ENCODE measurements around the gene ZCCHC24.

Gene ZCCHC24

DNA sequence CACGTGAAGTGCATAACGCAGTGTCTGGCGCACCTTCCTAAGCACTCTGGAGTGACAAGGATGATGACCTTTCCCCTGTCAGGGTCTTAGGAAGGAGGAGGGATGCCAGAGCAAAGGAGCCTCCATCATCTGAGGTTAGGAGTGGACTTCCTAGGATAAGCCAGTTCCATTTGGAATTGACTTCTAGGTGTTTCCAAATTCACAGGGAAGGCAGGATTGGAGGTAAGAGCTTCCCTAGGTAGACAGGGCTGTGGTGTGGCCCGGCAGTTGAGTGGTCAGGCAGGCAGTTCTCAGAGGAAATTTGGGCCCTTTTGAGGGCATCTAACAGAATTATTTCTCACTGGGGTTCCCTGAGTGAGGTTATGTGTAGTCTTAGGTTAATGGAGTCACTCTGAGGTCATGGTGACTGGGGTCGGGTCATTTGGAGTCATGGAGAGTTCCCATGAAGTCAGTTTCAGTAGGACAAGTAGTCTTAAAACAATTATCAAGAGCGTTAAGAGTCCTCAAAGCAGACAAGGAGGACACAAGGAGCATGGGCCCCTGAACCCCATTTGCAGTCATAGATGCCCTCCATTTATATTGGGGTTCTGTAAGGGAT, 89.9 kb downstream of the ZCCHC24 start:
- DNase-seq = no peak

DNA sequence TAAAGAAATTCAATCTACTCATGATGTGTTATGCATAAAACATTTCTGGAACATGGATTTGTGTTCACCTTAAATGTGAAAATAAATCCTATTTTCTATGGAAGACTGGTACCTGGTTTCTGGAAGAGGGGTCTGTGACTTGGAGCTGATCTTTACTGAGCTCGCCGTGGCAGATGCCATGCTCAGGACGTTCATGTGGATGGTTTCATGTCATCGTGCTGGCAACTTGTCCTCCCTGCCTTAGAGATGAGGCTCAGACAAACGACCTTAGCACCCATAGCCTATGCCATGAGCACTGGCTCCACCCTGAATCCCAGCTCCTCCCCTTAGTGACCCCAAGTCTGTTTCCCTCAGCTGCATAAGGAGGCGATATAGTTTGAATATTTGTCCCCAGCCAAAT, 90.8 kb downstream of the ZCCHC24 start:
- DNase-seq = no peak

GRCh38 chr10:79354141-79354540, 91.3 kb downstream of the ZCCHC24 start:
- no peak for DNase-seq

GRCh38 chr10:79353726-79354125, 91.7 kb downstream of the ZCCHC24 start:
- DNase-seq = no peak

- no peak for DNase-seq
Measured at GRCh38 chr10:79353000-79353406, 92.4 kb downstream of the ZCCHC24 start.

- no peak for DNase-seq
Measured at GRCh38 chr10:79352035-79352877, 93.2 kb downstream of the ZCCHC24 start.

GRCh38 chr10:79351332-79351731, 94.1 kb downstream of the ZCCHC24 start:
- no peak for DNase-seq

DNA sequence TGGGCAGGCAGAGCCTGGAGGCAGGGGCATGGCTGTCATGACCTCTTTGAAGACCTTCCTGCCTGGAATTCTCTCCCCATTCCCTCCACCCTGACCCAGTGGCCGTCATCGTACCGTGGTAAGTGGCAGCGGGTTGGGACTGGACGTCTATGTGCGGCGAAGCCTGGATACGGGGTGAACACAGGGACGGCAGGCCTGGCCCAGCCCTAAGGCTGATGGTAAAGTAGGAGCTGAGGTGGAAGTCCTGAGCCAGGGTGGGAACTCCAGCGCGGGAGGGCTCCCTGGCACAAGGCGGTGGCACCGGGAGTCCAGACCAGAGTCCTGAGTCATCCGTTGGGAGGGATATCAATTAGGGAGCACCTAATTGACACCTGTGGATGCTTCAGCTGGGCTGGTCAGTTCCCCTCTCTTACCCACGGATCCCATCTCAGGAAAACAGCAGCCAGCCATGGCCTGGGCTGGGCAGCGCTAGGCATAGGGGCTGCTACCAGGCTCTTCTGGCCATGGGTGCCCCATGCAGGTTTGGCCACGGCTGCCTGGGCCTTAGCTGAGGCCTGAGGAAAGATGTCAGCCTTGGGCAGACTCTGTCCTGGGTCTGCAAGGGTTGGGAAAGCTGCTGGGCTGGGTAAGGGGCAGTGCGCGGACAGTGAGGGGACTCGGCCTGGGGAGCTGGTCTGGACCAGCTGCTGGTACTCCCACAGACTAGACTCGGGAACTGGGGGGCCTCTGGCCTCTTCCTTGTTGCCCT, 94.8 kb downstream of the ZCCHC24 start:
- no peak for DNase-seq

- DNase-seq = no peak
Measured at GRCh38 chr10:79349766-79350406, 95.5 kb downstream of the ZCCHC24 start.

DNA sequence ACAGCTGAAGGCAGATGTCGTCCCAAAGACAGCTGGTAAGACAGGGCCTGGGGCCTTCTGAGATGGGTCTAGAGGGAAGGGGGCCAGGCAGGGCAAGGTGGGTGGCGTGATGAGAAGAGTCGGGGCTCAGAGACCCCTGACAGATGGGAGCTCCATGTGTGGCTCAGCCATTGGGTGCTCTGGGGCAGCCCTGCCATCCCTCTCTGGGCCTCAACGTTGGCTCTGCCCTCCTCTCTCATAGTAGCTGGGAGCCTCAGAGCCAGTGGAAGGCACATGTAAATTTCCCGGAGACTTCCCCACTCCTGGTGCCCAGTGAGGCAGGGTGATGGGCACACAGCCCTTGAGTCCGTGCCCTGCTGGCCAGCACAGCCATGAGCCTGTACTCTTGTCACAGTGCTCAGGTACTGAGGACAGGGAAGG, 96.3 kb downstream of the ZCCHC24 start:
- DNase-seq = no peak

GRCh38 chr10:79348640-79348988, 96.8 kb downstream of the ZCCHC24 start:
- DNase-seq = no peak

GRCh38 chr10:79347894-79348639, 97.4 kb downstream of the ZCCHC24 start:
- DNase-seq = no peak

DNA sequence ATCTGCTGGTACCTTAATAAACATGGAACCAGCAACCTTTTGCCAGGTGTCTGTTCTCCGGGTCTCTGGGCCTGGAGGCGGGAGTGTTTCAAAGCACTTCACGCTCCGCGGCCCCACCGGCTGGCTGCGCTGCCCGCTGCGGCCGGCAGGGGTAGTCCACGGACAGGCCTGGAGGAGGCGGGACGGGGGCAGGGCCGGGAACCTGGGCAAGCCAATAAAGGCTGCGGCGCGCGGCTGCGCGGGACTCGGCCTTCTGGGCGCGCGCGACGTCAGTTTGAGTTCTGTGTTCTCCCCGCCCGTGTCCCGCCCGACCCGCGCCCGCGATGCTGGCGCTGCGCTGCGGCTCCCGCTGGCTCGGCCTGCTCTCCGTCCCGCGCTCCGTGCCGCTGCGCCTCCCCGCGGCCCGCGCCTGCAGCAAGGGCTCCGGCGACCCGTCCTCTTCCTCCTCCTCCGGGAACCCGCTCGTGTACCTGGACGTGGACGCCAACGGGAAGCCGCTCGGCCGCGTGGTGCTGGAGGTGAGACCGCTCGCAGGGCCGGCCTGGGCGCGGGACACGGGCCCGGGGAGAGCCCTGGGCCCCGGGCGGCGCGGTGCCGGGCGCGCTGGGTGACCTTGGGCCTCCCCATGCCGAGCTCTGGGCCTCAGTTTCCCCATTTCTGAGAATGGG, 98.1 kb downstream of the ZCCHC24 start, which contains the start of gene PPIF:
Gene PPIF (plus strand): TSS at position 244 of the 668 bp plus-strand sequence. CDS start 80 bp downstream, at position 324.
- peak; percentile 76 for DNase-seq

DNA sequence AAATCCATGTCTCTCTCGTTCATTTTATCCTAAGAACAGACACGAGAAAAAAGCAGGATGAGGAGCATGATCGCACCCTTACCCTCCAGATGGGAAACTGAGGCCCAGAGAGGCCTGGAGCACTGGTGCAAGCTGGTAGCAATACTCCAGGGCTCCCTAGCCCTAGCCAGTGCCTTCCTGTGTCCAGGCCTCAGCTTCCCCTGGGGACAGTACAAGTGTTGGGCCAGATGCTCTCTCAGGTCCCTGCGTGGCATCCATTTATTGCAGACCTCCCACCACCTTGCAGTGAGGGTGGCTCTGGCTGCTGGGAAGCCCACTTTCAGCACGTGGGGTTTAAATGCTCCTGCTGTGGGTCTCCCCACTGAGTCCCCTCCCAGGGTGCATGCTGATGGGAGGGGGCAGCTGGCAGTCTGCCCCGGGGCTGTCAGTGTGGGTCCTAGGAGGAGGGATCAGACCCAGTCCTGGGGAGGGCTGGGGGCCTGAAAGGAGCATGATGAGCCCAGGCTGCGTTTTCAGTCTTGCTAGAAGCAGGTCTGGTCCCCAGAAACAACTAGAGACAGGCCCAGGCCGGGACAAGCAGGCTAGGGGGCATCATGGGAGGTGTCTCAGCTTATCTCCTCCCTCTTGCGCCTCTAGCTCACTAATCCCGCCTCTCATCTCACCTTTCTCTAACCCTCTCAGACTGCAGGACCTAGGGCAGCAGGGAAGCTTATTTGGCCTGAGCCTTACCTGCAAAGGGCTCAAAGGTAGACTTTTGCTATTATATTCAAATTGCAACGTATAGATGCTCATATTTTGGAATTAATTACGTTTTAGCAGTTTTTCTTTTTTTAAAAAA, 98.8 kb downstream of the ZCCHC24 start:
- DNase-seq = no peak

GRCh38 chr10:79346012-79346340, 99.4 kb downstream of the ZCCHC24 start:
- no peak for DNase-seq

DNA sequence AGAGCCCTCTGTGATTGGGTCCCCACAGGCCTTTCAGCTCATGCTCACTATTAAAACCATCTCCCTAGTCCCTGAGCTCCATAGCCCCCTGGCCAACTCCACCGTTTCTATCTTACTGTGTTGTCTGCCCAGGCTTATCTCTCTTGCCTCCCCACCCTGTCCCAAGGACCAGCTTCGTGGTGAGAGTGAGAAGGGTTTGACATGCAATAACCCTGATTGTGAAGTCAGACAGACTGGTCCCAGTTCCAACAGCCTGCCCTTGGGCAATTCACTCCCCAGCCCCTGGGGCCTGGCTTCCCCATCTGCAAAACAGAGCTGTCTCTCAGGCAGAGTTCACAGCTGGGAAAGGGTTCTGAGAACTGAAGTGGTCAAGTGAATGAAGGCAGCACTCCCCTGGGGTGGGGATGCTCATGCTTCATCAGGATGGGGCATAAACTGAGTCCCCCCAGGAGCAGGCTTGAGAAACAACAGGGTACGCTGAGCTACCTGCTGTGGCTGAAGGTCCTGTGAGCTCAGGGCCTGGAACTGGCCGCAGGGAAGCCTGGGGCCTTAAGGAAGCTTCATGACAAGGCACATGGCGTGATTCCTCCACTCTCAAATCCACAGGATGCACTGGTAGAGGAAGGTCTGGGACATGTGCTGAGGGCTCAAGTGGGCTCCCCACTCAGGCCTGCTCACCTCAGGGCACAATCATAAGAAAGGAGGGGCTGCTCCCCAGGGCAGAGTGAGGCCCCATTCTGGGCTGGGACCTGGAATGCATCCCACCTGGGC, 100.0 kb downstream of the ZCCHC24 start:
- DNase-seq = no peak

GRCh38 chr10:79344502-79345195, 100.8 kb downstream of the ZCCHC24 start:
- DNase-seq = no peak

GRCh38 chr10:79342811-79343561, 102.4 kb downstream of the ZCCHC24 start:
- no peak for DNase-seq

DNA sequence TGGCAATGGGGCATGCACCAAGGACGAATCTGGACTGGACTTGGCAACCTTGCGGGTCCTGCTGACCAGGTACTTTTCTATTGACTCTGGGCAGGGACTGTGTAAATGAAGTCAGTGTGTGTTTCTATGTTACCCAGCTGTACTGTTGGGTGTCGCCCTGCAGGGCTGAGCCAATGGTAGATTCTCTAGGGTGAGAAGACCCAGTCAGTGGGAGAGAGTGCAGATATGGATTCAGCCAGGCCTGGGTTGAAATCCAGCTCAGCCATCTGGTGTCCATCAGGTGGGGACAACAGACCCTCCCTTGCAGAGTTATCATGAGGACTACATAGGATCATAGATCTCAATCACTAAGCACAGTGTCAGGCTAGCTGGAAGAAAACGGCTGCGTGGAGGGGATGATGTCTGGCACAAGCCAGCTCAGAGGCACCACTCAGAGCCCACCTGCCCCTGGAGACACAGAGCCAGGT, 103.1 kb downstream of the ZCCHC24 start:
- no peak for DNase-seq

All from NCI-H1048 (cell line).